CD4-positive, alpha-beta memory T cell (primary cell): Measurements from ENCODE around the gene GRK5. TPM values are rescaled to one million over a fixed set of nuclear protein-coding genes. Genes with fewer than 3 reads are reported as not detected.

Experiments used
- CTCF ChIA-PET: fragments of 350-600 bp; sonication (Branson Sonifier 250); formaldehyde crosslinking; loops from one replicate; lab custom pipeline; 2021; ENCODE audit warnings: inconsistent platforms; ENCODE audit not compliant: partially characterized antibody; lab: Charles Lee
- POLR2A ChIA-PET: fragments of 350-600 bp; sonication (Branson Sonifier 250); formaldehyde crosslinking; loops from one replicate; lab custom pipeline; 2021; ENCODE audit not compliant: partially characterized antibody; lab: Charles Lee
- DNase-seq, 5 donors: peaks; one replicate each; pipeline versions ENCODE4 v3.0.0 to v3.0.0-alpha.2; 2020 to 2022; ENCODE audit warnings: mixed read lengths in 1 of 5
- H3K27ac ChIP-seq: one replicate; pipeline ENCODE4 v1.7.0; 2013; ENCODE audit warnings: low read depth, low read length
- H3K27me3 ChIP-seq: 2 replicates; pipeline ENCODE4 v1.7.0; 2013; ENCODE audit warnings: mild to moderate bottlenecking, low read length, moderate library complexity; ENCODE audit not compliant: insufficient read depth
- H3K36me3 ChIP-seq: 2 replicates; pipeline ENCODE4 v1.7.0; 2013; ENCODE audit warnings: mild to moderate bottlenecking, low read length, moderate library complexity; ENCODE audit not compliant: insufficient read depth
- H3K4me1 ChIP-seq: 2 replicates; pipeline ENCODE4 v1.7.0; 2013; ENCODE audit warnings: mild to moderate bottlenecking, low read length, moderate library complexity; ENCODE audit not compliant: insufficient read depth
- H3K4me3 ChIP-seq, 2 donors: one replicate each; pipeline ENCODE4 v1.7.0; 2013; ENCODE audit warnings: low read length in 2 of 2, mild to moderate bottlenecking in 1 of 2
- H3K9me3 ChIP-seq, 2 donors: one replicate each; pipeline ENCODE4 v1.7.0; 2013; ENCODE audit warnings: low read length in 2 of 2, control low read depth in 1 of 2; ENCODE audit not compliant: control insufficient read depth in 1 of 2
- H3K27ac Mint-ChIP-seq, 7 donors: one replicate each; pipeline ENCODE4 v1.8.0; 2020 to 2021; ENCODE audit warnings: mixed read lengths in 7 of 7, mild to moderate bottlenecking in 6 of 7, inconsistent platforms in 3 of 7, moderate library complexity in 3 of 7
- H3K27me3 Mint-ChIP-seq, 2 donors: one replicate each; pipeline ENCODE4 v1.8.0; 2020 to 2021; ENCODE audit warnings: mixed read lengths in 2 of 2
- H3K36me3 Mint-ChIP-seq, 2 donors: one replicate each; pipeline ENCODE4 v1.8.0; 2020 to 2021; ENCODE audit warnings: mixed read lengths in 2 of 2, inconsistent platforms in 1 of 2, mild to moderate bottlenecking in 1 of 2
- H3K4me1 Mint-ChIP-seq, 4 donors: one replicate each; pipeline ENCODE4 v1.8.0; 2020 to 2021; ENCODE audit warnings: mixed read lengths in 4 of 4, mild to moderate bottlenecking in 1 of 4
- H3K4me3 Mint-ChIP-seq, 8 donors: one replicate each; pipeline ENCODE4 v1.8.0; 2020 to 2021; ENCODE audit warnings: mixed read lengths in 8 of 8, mild to moderate bottlenecking in 7 of 8, moderate library complexity in 6 of 8, inconsistent platforms in 3 of 8
- H3K9me3 Mint-ChIP-seq, 8 donors: one replicate each; pipeline ENCODE4 v1.8.0; 2020 to 2021; ENCODE audit warnings: mixed read lengths in 8 of 8, mild to moderate bottlenecking in 5 of 8, inconsistent platforms in 3 of 8, moderate library complexity in 1 of 8
- intact Hi-C: fragments of 100-400 bp; cut with micrococcal nuclease; formaldehyde crosslinking; loops from one replicate; pipeline ENCODE4 v1.15.1; 2023
- polyA plus RNA-seq, 2 donors: library from polyadenylated mRNA; unstranded; fragments of 300-500 nt; fragmentation: Illumina TruSeq; gene quantifications; one replicate each; pipeline ENCODE4 v1.2.3, GENCODE V29; 2021
- total RNA-seq, 2 experiments: library from RNA; stranded (reverse); gene quantifications; one replicate each; pipeline ENCODE4 v1.2.3, GENCODE V29; 2021

The GRK5 gene
- total and polyA plus RNA-seq, 4 experiments from 2014 or later: 7.6 to 27.9 (median 18.6) TPM

DNA sequence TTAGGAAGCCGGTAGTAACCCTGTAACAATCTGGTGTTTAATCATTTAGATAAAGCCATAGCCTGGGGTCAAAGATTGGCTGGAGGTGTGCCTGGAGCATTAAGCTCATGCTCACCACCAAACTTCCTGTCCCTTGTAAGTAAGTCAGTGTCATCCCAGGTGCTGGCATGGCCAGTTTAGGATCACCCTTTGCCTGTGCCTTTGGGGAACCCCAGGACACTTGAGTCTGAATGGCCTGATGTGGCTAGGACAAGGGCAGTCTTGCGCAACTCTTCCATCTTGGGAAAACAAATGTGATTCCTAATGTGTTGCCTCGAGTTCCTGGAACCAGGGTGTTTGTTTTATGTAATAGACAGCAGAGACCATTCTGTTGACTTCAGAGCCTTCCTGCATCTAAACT, 154.8 kb downstream of the GRK5 start:
- ChIA-PET CTCF (no interaction called here), POLR2A (no interaction called here)
- no peak overlapping the region for H3K27ac Mint-ChIP-seq
- H3K4me3 Mint-ChIP-seq: no peak overlapping the region
- intact Hi-C loops: no loop called here
- Histone ChIP-seq H3K36me3 (no peaks in the 10 kb centered on the region), H3K27me3 (no peaks in the 10 kb centered on the region), H3K4me3 (no peak overlapping the region), H3K4me1 (no peaks in the 10 kb centered on the region), H3K9me3 (no peaks in the 10 kb centered on the region), H3K27ac (no peak overlapping the region)
- peaks cover 8 to 19% (median 9%) of the 10 kb centered on the region in 4 donors for H3K4me1 Mint-ChIP-seq
- DNase-seq: no peak
- peaks cover 5 to 7% of the 10 kb centered on the region in 2 donors for H3K36me3 Mint-ChIP-seq
- H3K27me3 Mint-ChIP-seq: no peaks in the 10 kb centered on the region
- no peaks in the 10 kb centered on the region for H3K9me3 Mint-ChIP-seq

GRCh38 chr10:119364645-119365600, 157.6 kb downstream of the GRK5 start:
- no peak for DNase-seq
- no peak overlapping the region for H3K4me3 Mint-ChIP-seq
- ChIA-PET CTCF (interaction anchor here (0.9 to 1.6 kb wide), 3 partner anchors 20 to 159 kb away, joined by 3 read pairs; no protein-coding TSS in a partner anchor), POLR2A (no interaction called here)
- intact Hi-C loops: no loop called here
- Histone ChIP-seq H3K36me3 (no peaks in the 10 kb centered on the region), H3K27ac (no peak overlapping the region), H3K9me3 (no peaks in the 10 kb centered on the region), H3K4me3 (no peak overlapping the region), H3K27me3 (no peaks in the 10 kb centered on the region), H3K4me1 (no peaks in the 10 kb centered on the region)
- peak overlapping the region in 2 of 7 donors; percentile 15 to 21 for H3K27ac Mint-ChIP-seq
- H3K4me1 Mint-ChIP-seq: peaks cover 8 to 17% (median 11%) of the 10 kb centered on the region in 4 donors
- peaks cover 3 to 5% of the 10 kb centered on the region in 2 donors for H3K36me3 Mint-ChIP-seq
- H3K9me3 Mint-ChIP-seq: no peaks in the 10 kb centered on the region
- no peaks in the 10 kb centered on the region for H3K27me3 Mint-ChIP-seq

GRCh38 chr10:119365773-119366599, 158.6 kb downstream of the GRK5 start:
- H3K27ac Mint-ChIP-seq: peak overlapping the region in 2 of 7 donors; percentile 12 to 21
- no peaks in the 10 kb centered on the region for H3K9me3 Mint-ChIP-seq
- H3K4me1 Mint-ChIP-seq: peaks cover 10 to 15% (median 13%) of the 10 kb centered on the region in 4 donors
- no peaks in the 10 kb centered on the region for H3K27me3 Mint-ChIP-seq
- no peaks in the 10 kb centered on the region for H3K9me3 ChIP-seq
- no peak for DNase-seq
- no peaks in the 10 kb centered on the region for H3K27me3 ChIP-seq
- POLR2A ChIA-PET: no interaction called here
- no peaks in the 10 kb centered on the region for H3K36me3 ChIP-seq
- no peak overlapping the region for H3K27ac ChIP-seq
- CTCF ChIA-PET: interaction anchor here (0.9 kb wide), 1 partner anchor 19 kb away, joined by 3 read pairs; no protein-coding TSS in a partner anchor
- peaks cover 0 to 5% of the 10 kb centered on the region in 2 donors for H3K36me3 Mint-ChIP-seq
- intact Hi-C loops: no loop called here
- H3K4me3 ChIP-seq: no peak overlapping the region
- no peaks in the 10 kb centered on the region for H3K4me1 ChIP-seq
- no peak overlapping the region for H3K4me3 Mint-ChIP-seq

DNA sequence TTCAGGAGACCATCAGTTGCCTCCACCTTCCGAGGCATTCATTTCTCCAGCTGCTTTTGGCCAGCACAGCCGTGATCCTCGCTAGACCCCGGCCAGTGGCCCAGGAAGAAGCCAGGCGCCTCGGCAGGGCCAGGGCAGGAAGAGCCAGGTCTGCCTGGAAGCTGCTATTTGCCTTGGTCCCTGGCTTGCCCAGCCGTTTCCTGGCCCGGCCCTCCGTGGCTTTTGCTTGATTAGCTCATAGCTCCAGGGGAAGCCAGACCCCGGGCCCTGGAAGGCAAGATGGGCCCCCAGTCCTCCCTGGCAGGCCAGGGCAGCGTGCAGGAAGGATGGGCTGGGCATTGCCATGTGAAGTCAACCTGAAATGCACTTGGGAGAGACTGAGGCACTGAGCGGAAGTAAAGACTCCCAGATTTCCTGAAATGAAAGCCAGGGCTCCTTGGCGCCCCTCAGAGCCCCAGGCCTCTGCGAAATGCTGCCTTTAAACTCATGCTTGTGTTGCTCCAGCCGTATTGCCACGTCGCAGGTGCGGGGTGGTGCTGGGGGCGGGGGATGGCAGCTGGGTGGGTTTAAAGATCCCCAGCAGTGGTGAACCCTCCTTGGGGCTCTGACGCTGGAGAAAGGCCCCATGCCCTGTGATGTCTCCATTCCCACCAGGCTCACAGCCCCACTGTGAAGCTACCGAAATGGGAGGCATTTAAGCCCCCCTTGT, 160.6 kb downstream of the GRK5 start:
- Histone ChIP-seq H3K4me3 (no peak overlapping the region), H3K27me3 (no peaks in the 10 kb centered on the region), H3K27ac (no peak overlapping the region), H3K9me3 (no peaks in the 10 kb centered on the region), H3K4me1 (no peaks in the 10 kb centered on the region), H3K36me3 (no peaks in the 10 kb centered on the region)
- ChIA-PET CTCF (no interaction called here), POLR2A (no interaction called here)
- DNase-seq: no peak
- Mint-ChIP-seq H3K9me3 (no peaks in the 10 kb centered on the region), H3K4me1 (peaks cover 9 to 14% (median 10%) of the 10 kb centered on the region in 4 donors), H3K27me3 (no peaks in the 10 kb centered on the region), H3K27ac (peak overlapping the region in 1 of 7 donors; percentile 23), H3K36me3 (peaks cover 0 to 5% of the 10 kb centered on the region in 2 donors), H3K4me3 (no peak overlapping the region)
- intact Hi-C loops: no loop called here

GRCh38 chr10:119368581-119368980, 161.2 kb downstream of the GRK5 start:
- H3K9me3 ChIP-seq: no peaks in the 10 kb centered on the region
- H3K36me3 ChIP-seq: no peaks in the 10 kb centered on the region
- H3K9me3 Mint-ChIP-seq: no peaks in the 10 kb centered on the region
- no peaks in the 10 kb centered on the region for H3K27me3 ChIP-seq
- no peak overlapping the region for H3K27ac ChIP-seq
- H3K27me3 Mint-ChIP-seq: no peaks in the 10 kb centered on the region
- peak overlapping the region in 1 of 7 donors; percentile 23 for H3K27ac Mint-ChIP-seq
- ChIA-PET CTCF (no interaction called here), POLR2A (interaction anchor here (1.4 kb wide), 1 partner anchor 162 kb away, joined by 3 read pairs; no protein-coding TSS in a partner anchor)
- no peak for DNase-seq
- H3K36me3 Mint-ChIP-seq: peaks cover 0 to 5% of the 10 kb centered on the region in 2 donors
- no peaks in the 10 kb centered on the region for H3K4me1 ChIP-seq
- intact Hi-C loops: no loop called here
- no peak overlapping the region for H3K4me3 ChIP-seq
- no peak overlapping the region for H3K4me3 Mint-ChIP-seq
- H3K4me1 Mint-ChIP-seq: peaks cover 11 to 14% (median 12%) of the 10 kb centered on the region in 4 donors

- intact Hi-C loops: no loop called here
- Histone ChIP-seq H3K4me1 (no peaks in the 10 kb centered on the region), H3K9me3 (no peaks in the 10 kb centered on the region), H3K27me3 (no peaks in the 10 kb centered on the region), H3K27ac (no peak overlapping the region), H3K36me3 (no peaks in the 10 kb centered on the region), H3K4me3 (no peak overlapping the region)
- no peaks in the 10 kb centered on the region for H3K27me3 Mint-ChIP-seq
- H3K4me3 Mint-ChIP-seq: no peak overlapping the region
- no peaks in the 10 kb centered on the region for H3K9me3 Mint-ChIP-seq
- ChIA-PET POLR2A (interaction anchor here (1.4 kb wide), 1 partner anchor 162 kb away, joined by 3 read pairs; no protein-coding TSS in a partner anchor), CTCF (no interaction called here)
- no peak overlapping the region for H3K27ac Mint-ChIP-seq
- no peak for DNase-seq
- H3K4me1 Mint-ChIP-seq: peaks cover 11 to 14% (median 13%) of the 10 kb centered on the region in 4 donors
- H3K36me3 Mint-ChIP-seq: peaks cover 0 to 5% of the 10 kb centered on the region in 2 donors
Observed at GRCh38 chr10:119368991-119369869, 161.9 kb downstream of the GRK5 start.
